ENCODE data around the gene RGL3. TPM values are rescaled to one million over a fixed set of nuclear protein-coding genes. Genes with fewer than 3 reads are reported as not detected.
"Not testable (repeated sequence)": the region's sequence is repeated elsewhere in the genome, so short reads cannot be mapped to it uniquely, and the experiment has no call there.

The RGL3 gene
- total and polyA plus RNA-seq, 2 of the 4 experiments (the other 2 are of a cell fraction), result 0.18 to 0.62 TPM

DNA sequence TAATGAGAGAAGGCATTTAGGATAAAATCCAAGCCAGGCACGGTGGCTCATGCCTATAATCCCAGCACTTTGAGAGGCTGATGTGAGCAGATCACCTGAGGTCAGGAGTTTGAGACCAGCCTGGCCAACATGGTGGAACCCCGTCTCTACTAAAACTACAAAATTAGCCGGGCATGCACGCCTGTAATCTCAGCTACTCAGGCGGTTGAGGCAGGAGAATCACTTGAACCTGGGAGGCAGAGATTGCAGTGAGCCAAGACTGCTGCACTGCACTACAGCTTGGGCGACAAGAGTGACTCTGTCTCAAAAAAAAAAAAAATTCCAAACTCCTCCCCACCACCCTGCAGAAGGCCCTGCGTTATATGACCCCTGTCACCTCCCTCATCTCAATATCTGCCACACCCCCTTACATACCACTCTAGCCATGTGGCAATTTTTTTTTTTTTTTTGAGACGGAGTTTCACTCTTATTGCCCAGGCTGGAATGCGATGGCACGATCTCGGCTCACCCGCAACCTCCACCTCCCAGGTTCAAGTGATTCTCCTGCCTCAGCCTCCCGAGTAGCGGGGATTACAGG lies 39.8 kb downstream of the RGL3 start:
- H3K56ac ChIP-seq (ENCODE audit: extremely low read depth, insufficient read depth, low read length); H3K9me3 ChIP-seq (ENCODE audit: control insufficient read depth, insufficient read depth, low read length); H2AFZ ChIP-seq (replicated peaks; ENCODE audit: low read length, poor library complexity); H2BK15ac ChIP-seq (ENCODE audit: low read depth, low read length); dilution Hi-C loops (cut with HindIII; ENCODE audit: low sequenced_read_pairs, unreplicated experiment); ATAC-seq (ENCODE audit: low read depth); H2BK120ac ChIP-seq (ENCODE audit: low read depth, low read length); H3K9ac ChIP-seq (ENCODE audit: low read depth, low read length); H4K91ac ChIP-seq (ENCODE audit: insufficient read depth, low read depth, low read length); H3K27ac ChIP-seq (ENCODE audit: insufficient read depth, low read length); H3K36me3 ChIP-seq (ENCODE audit: control insufficient read depth, insufficient read depth, low read length); H4K5ac ChIP-seq (ENCODE audit: low read depth, low read length); H3K4ac ChIP-seq (ENCODE audit: low read depth, low read length); POLR2A ChIA-PET (ENCODE audit: unreplicated experiment); H3K4me3 ChIP-seq (ENCODE audit: insufficient read depth, low read depth, low read length); intact Hi-C loops (cut with micrococcal nuclease); H3K27me3 ChIP-seq (ENCODE audit: control insufficient read depth, insufficient read depth, low read length); H2AK9ac ChIP-seq (replicated peaks; ENCODE audit: low read depth, low read length, poor library complexity); H3K14ac ChIP-seq (replicated peaks; ENCODE audit: low read depth, low read length); H2BK5ac ChIP-seq (ENCODE audit: low read depth, low read length, poor library complexity, severe bottlenecking); DNase-seq; H3K23ac ChIP-seq (ENCODE audit: low read depth, low read length); H3K18ac ChIP-seq (ENCODE audit: low read depth, low read length); BruUV-seq (replicated peaks); H3K4me2 ChIP-seq (ENCODE audit: low read depth, low read length); H2BK20ac ChIP-seq (ENCODE audit: low read depth, low read length); H4K8ac ChIP-seq (ENCODE audit: low read depth in 2 of 2, low read length in 2 of 2); H2AK5ac ChIP-seq (ENCODE audit: low read depth, low read length); in situ Hi-C loops (cut with MboI; ENCODE audit: low sequenced_read_pairs): not testable (repeated sequence)
- Histone ChIP-seq H3K4me1 (ENCODE audit: control insufficient read depth, insufficient read depth, low read length) (peaks cover 27% of the 10 kb centered on the region), H3K9me1 (ENCODE audit: insufficient read depth, low read length) (peaks cover 30% of the 10 kb centered on the region), H4K20me1 (ENCODE audit: insufficient read depth, low read length) (peaks cover 11% of the 10 kb centered on the region; the same call in 1 of the 2 replicates), H3K79me1 (ENCODE audit: low read depth in 1 of 2, low read length in 2 of 2) (peaks cover 8 to 33% of the 10 kb centered on the region in 2 experiments)
- CTCF ChIA-PET, result interaction anchor here (1.5 to 2.9 kb wide), 2 partner anchors 56 to 85 kb away, joined by 5 to 9 read pairs; partner anchors contain the start of genes ODAD3 and PRKCSH
- 87% methylated on average over 6 of the region's 14 CpGs; no CpG with 5 or more reads in 1 of the 2 experiments for WGBS, 2 experiments (ENCODE audit: extremely low coverage in 2 of 2, insufficient read length in 1 of 2)

Data from IMR-90 (cell line).